GM12878 (cell line): ENCODE measurements around the gene TAF11L6. TPM values are rescaled to one million over a fixed set of nuclear protein-coding genes. Genes with fewer than 3 reads are reported as not detected.
"Not testable (repeated sequence)": the region's sequence is repeated elsewhere in the genome, so short reads cannot be mapped to it uniquely, and the experiment has no call there.

Experiments
- ATAC-seq: fragments of 200-7000 bp; cut with Tn5 transposase; 3 replicates; pipeline ENCODE4 v1.9.1; 2020; ENCODE audit warnings: mild to moderate bottlenecking, moderate library complexity
- BruUV-seq: library from RNA; stranded (reverse); fragments of 400-500 nt; replicated peaks from 2 replicates; lab custom pipeline; 2021; lab: Mats Ljungman, UMichigan
- CTCF ChIA-PET: fragments of 300-600 bp; sonication (Branson Sonifier 250); formaldehyde crosslinking; extraction: SDS; loops from one replicate; lab custom pipeline; 2021; ENCODE audit warnings: inconsistent platforms; lab: Yijun Ruan, JAX
- POLR2A ChIA-PET: fragments of 350-600 bp; formaldehyde crosslinking; extraction: SDS; loops from one replicate; lab custom pipeline; 2021; ENCODE audit warnings: inconsistent platforms; lab: Charles Lee
- RAD21 ChIA-PET: fragments of 300-600 bp; sonication (Branson Sonifier 250); formaldehyde crosslinking; loops from one replicate; lab custom pipeline; 2023; ENCODE audit warnings: antibody characterized with exemption; ENCODE audit not compliant: unreplicated experiment; lab: Charles Lee
- SMC1A ChIA-PET: fragments of 300-600 bp; sonication (Branson Sonifier 250); formaldehyde crosslinking; loops from one replicate; lab custom pipeline; 2023; ENCODE audit not compliant: unreplicated experiment, uncharacterized antibody; lab: Charles Lee
- DNase-seq: peaks from one replicate; pipeline ENCODE4 v3.0.0-alpha.2; 2011; ENCODE audit warnings: low read depth, low spot score
- FAIRE-seq: peaks from 3 replicates; lab custom pipeline; 2011; peaks lifted over from hg19 to GRCh38; lab: Jason Lieb, UNC
- H2AFZ ChIP-seq: 2 replicates; pipeline ENCODE4 v1.6.0; 2011; ENCODE audit warnings: low read depth, low read length, control low read depth; ENCODE audit not compliant: control insufficient read depth
- H3K27ac ChIP-seq: 2 replicates; pipeline ENCODE4 v1.5.1; 2011; ENCODE audit warnings: control low read depth; ENCODE audit not compliant: control insufficient read depth, insufficient read depth
- H3K27me3 ChIP-seq, 2 experiments: replicated peaks in 1 of 2; 2 replicates each; pipeline versions ENCODE4 v1.6.0 to v1.6.1; 2011; ENCODE audit warnings: low read length in 1 of 2; ENCODE audit not compliant: control insufficient read depth in 2 of 2, insufficient read depth in 2 of 2
- H3K36me3 ChIP-seq, 2 experiments: 2 replicates each; pipeline ENCODE4 v1.5.1; 2011; ENCODE audit warnings: low read length in 1 of 2; ENCODE audit not compliant: control insufficient read depth in 2 of 2, insufficient read depth in 2 of 2
- H3K4me1 ChIP-seq: 2 replicates; pipeline ENCODE4 v1.6.1; 2011; ENCODE audit warnings: mild to moderate bottlenecking, low read length, moderate library complexity, mixed read lengths; ENCODE audit not compliant: control insufficient read depth, insufficient read depth
- H3K4me2 ChIP-seq: 2 replicates; pipeline ENCODE4 v1.6.0; 2011; ENCODE audit warnings: control low read depth; ENCODE audit not compliant: control insufficient read depth, insufficient read depth
- H3K4me3 ChIP-seq: fragments of 200-600 bp; sonication (generic); 2 replicates; pipeline ENCODE4 v1.5.1; 2016
- H3K79me2 ChIP-seq: 2 replicates; pipeline ENCODE4 v1.6.0; 2011; ENCODE audit warnings: low read length; ENCODE audit not compliant: control insufficient read depth, insufficient read depth
- H3K9ac ChIP-seq: 2 replicates; pipeline ENCODE4 v1.8.0; 2011; ENCODE audit warnings: low read length, control low read depth, mixed read lengths; ENCODE audit not compliant: control insufficient read depth, insufficient read depth
- H3K9me3 ChIP-seq: replicated peaks from 3 replicates; pipeline ENCODE4 v1.5.1; 2011; ENCODE audit warnings: mild to moderate bottlenecking, low read length; ENCODE audit not compliant: control insufficient read depth, insufficient read depth
- H4K20me1 ChIP-seq: 2 replicates; pipeline ENCODE4 v1.6.0; 2011; ENCODE audit not compliant: control insufficient read depth, insufficient read depth
- DPF2 ChIP-seq: fragments of 450-650 bp; IDR thresholded peaks from 2 replicates; pipeline ENCODE4 v1.6.1; 2017; ENCODE audit warnings: mild to moderate bottlenecking
- IRF3 ChIP-seq: fragments of 450-650 bp; IDR thresholded peaks from 2 replicates; pipeline ENCODE4 v1.6.1; 2014; ENCODE audit warnings: mild to moderate bottlenecking
- MYB ChIP-seq: fragments of 150-350 bp; IDR thresholded peaks from 2 replicates; pipeline ENCODE4 v1.6.1; 2014; ENCODE audit warnings: mild to moderate bottlenecking, low read depth, low read length, borderline replicate concordance
- NFXL1 ChIP-seq: fragments of 450-650 bp; IDR thresholded peaks from 2 replicates; pipeline ENCODE4 v1.6.1; 2017; ENCODE audit warnings: antibody characterized with exemption, mild to moderate bottlenecking, borderline replicate concordance
- RAD21 ChIP-seq: IDR thresholded peaks from 2 replicates; pipeline ENCODE4 v1.6.1; 2011; ENCODE audit warnings: mild to moderate bottlenecking, low read depth, low read length, moderate library complexity; ENCODE audit not compliant: insufficient read depth
- RUNX3 ChIP-seq: IDR thresholded peaks from 2 replicates; pipeline ENCODE4 v1.6.1; 2012; ENCODE audit warnings: low read length, inconsistent platforms
- SMC3 ChIP-seq: IDR thresholded peaks from 2 replicates; pipeline ENCODE4 v1.6.1; 2011; ENCODE audit warnings: low read length, improper control_type of control experiment, borderline replicate concordance
- SREBF1 ChIP-seq: IDR thresholded peaks from 2 replicates; pipeline ENCODE4 v1.6.1; 2012; ENCODE audit warnings: mild to moderate bottlenecking, low read length
- SUZ12 ChIP-seq: fragments of 200-600 bp; sonication (generic); IDR thresholded peaks from one replicate; pipeline ENCODE4 v1.6.1; 2018; ENCODE audit warnings: antibody characterized with exemption, mild to moderate bottlenecking; ENCODE audit not compliant: unreplicated experiment
- ZNF24 ChIP-seq: fragments of 450-650 bp; IDR thresholded peaks from 2 replicates; pipeline ENCODE4 v1.6.1; 2017; ENCODE audit warnings: antibody characterized with exemption, mild to moderate bottlenecking
- WGBS: methylation state at CpG from one replicate; pipeline ENCODE4 v1.1.6; 2016; ENCODE audit warnings: low lambda C conversion rate; ENCODE audit not compliant: insufficient replicate concordance, insufficient coverage; ENCODE audit errors: missing lambda C conversion rate; 5-methylcytosine and 5-hydroxymethylcytosine counted together
- in situ Hi-C: fragments of 300-500 bp; cut with MboI; formaldehyde crosslinking; loops from 9 replicates; pipeline ENCODE4 v1.14.3; 2018; ENCODE audit warnings: mixed read lengths
- intact Hi-C: fragments of 100-400 bp; cut with micrococcal nuclease; formaldehyde crosslinking; loops from one replicate; pipeline ENCODE4 v1.14.2; 2022; ENCODE audit not compliant: unreplicated experiment
- polyA plus RNA-seq, 11 experiments: library from polyadenylated mRNA; depleted of rRNA in 4 of 11; unstranded in 6 of 11; stranded (reverse) in 5 of 11; fragments of >200 nt; fragmentation: Nextera tagmentation in 4 of 11; fragmentation: Illumina TruSeq in 1 of 11; extraction: Ambion mirVana in 4 of 11; extraction: Trizol in 1 of 11; gene quantifications; 1 replicate in 1 of 11; 2 replicates in 10 of 11; pipeline versions ENCODE4 v1.2.1 to v1.2.3, GENCODE V29; 2011 to 2016; ENCODE audit warnings: inconsistent platforms in 2 of 11, missing spikeins in 2 of 11, low read depth in 1 of 11
- total RNA-seq, 4 experiments: library from RNA; depleted of rRNA in 3 of 4; stranded (reverse); fragments of >200 nt in 3 of 4; fragmentation: Illumina TruSeq in 1 of 4; extraction: Trizol in 1 of 4; gene quantifications; 2 replicates each; pipeline versions ENCODE4 v1.2.1 to v1.2.3, GENCODE V29; 2013 to 2021
- TF ChIP-seq, protein P1 (sequence below): fragments of 450-650 bp; IDR thresholded peaks from 2 replicates; pipeline ENCODE4 v1.6.1; 2017; ENCODE audit warnings: antibody characterized with exemption, mild to moderate bottlenecking, moderate library complexity
- TF ChIP-seq, protein P2 (sequence below): fragments of 450-650 bp; formaldehyde crosslinking; IDR thresholded peaks from 2 replicates; pipeline ENCODE4 v1.5.0; 2022; ENCODE audit warnings: mild to moderate bottlenecking, missing genetic modification characterization

TAF11L6 gene
- total and polyA plus RNA-seq, 10 of the 15 experiments (the other 5 are each of a cell fraction or from before 2014, with no cell fraction given): not detected

DNA sequence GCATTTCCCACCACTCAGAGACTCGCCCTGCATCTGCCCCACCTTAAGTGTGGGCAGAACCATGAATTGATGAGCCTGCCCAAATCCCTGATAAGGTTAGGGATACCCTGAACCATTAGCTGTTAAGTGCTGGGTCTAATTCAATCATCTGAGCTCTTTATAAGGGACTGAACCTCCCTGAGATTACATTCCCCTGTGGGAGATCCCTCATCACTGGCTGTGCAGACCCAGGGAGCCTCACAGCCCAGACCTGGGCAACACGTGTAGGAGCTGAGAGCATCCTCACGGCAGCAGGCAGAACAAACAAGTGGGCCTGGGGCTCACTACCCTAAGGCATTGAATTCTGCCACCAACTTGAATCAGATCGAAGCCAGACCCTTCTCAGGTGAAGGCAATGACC is 31.0 kb upstream of the TAF11L6 start (continued):
- no peak for TF ChIP-seq DPF2
- TF ChIP-seq, protein P1, sequence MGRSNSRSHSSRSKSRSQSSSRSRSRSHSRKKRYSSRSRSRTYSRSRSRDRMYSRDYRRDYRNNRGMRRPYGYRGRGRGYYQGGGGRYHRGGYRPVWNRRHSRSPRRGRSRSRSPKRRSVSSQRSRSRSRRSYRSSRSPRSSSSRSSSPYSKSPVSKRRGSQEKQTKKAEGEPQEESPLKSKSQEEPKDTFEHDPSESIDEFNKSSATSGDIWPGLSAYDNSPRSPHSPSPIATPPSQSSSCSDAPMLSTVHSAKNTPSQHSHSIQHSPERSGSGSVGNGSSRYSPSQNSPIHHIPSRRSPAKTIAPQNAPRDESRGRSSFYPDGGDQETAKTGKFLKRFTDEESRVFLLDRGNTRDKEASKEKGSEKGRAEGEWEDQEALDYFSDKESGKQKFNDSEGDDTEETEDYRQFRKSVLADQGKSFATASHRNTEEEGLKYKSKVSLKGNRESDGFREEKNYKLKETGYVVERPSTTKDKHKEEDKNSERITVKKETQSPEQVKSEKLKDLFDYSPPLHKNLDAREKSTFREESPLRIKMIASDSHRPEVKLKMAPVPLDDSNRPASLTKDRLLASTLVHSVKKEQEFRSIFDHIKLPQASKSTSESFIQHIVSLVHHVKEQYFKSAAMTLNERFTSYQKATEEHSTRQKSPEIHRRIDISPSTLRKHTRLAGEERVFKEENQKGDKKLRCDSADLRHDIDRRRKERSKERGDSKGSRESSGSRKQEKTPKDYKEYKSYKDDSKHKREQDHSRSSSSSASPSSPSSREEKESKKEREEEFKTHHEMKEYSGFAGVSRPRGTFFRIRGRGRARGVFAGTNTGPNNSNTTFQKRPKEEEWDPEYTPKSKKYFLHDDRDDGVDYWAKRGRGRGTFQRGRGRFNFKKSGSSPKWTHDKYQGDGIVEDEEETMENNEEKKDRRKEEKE: no peak
- TF ChIP-seq RUNX3: no peak
- TF ChIP-seq SMC3: no peak
- no peak for TF ChIP-seq ZNF24
- TF ChIP-seq, protein P2, sequence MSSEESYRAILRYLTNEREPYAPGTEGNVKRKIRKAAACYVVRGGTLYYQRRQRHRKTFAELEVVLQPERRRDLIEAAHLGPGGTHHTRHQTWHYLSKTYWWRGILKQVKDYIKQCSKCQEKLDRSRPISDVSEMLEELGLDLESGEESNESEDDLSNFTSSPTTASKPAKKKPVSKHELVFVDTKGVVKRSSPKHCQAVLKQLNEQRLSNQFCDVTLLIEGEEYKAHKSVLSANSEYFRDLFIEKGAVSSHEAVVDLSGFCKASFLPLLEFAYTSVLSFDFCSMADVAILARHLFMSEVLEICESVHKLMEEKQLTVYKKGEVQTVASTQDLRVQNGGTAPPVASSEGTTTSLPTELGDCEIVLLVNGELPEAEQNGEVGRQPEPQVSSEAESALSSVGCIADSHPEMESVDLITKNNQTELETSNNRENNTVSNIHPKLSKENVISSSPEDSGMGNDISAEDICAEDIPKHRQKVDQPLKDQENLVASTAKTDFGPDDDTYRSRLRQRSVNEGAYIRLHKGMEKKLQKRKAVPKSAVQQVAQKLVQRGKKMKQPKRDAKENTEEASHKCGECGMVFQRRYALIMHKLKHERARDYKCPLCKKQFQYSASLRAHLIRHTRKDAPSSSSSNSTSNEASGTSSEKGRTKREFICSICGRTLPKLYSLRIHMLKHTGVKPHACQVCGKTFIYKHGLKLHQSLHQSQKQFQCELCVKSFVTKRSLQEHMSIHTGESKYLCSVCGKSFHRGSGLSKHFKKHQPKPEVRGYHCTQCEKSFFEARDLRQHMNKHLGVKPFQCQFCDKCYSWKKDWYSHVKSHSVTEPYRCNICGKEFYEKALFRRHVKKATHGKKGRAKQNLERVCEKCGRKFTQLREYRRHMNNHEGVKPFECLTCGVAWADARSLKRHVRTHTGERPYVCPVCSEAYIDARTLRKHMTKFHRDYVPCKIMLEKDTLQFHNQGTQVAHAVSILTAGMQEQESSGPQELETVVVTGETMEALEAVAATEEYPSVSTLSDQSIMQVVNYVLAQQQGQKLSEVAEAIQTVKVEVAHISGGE (CRISPR knock-in tag): no peak
- TF ChIP-seq SUZ12: no peak
- no peak for TF ChIP-seq IRF3
- no peak for TF ChIP-seq MYB
- TF ChIP-seq RAD21: no peak
- no peak for TF ChIP-seq SREBF1
- TF ChIP-seq NFXL1: no peak

DNA sequence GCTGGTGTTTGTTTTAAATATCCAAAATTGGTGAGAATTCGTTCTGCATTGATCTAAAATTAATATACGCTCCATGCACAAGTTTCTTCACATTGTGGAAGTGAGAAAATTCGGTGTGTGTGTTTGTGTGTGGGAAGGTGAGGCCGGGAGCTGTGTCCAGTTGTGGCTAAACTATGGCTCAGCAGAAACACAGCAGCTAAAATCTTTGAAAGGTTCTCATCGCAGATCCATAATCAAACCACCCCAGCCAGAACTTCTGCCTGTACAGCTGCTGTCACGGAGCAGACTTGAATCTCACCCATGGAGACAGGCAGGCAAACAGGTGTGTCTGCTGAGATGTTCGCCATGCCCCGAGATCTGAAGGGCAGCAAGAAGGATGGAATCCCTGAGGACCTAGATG is 30.5 kb upstream of the TAF11L6 start, which contains the start of gene TAF11L2:
Gene TAF11L2 (plus strand): TSS at position 301 of the 400 bp plus-strand sequence.
- H3K4me1 ChIP-seq, H3K79me2 ChIP-seq, H3K36me3 ChIP-seq, DNase-seq, H4K20me1 ChIP-seq, CTCF ChIA-PET, H3K27me3 ChIP-seq, H3K4me2 ChIP-seq, in situ Hi-C loops, H3K9ac ChIP-seq, ATAC-seq, FAIRE-seq, BruUV-seq, SMC1A ChIA-PET, H3K27ac ChIP-seq, POLR2A ChIA-PET, intact Hi-C loops, H2AFZ ChIP-seq, H3K4me3 ChIP-seq, H3K9me3 ChIP-seq: not testable (repeated sequence)
- 35% methylated on average over 8 of the region's 8 CpGs for WGBS
- RAD21 ChIA-PET: interaction anchor here (2.0 kb wide), 1 partner anchor 282 kb away, joined by 5 read pairs; no protein-coding TSS in a partner anchor
